NCI-H128 (cell line): ENCODE measurements around the gene CXCL12.

Experiments
- DNase-seq: peaks from one replicate; lab custom pipeline; 2025; ENCODE audit not compliant: unreplicated experiment; lab: John Stamatoyannopoulos, UW

CXCL12 gene

GRCh38 chr10:44385696-44386441 lies 972 bp upstream of the CXCL12 start:
- no peak for DNase-seq

- no peak for DNase-seq
These were observed 284 bp downstream of the CXCL12 start for GRCh38 chr10:44384601-44385025.

GRCh38 chr10:44383749-44384600 lies 922 bp downstream of the CXCL12 start:
- DNase-seq = no peak

GRCh38 chr10:44382981-44383748 lies 1.7 kb downstream of the CXCL12 start:
- DNase-seq = no peak

GRCh38 chr10:44382131-44382858 lies 2.6 kb downstream of the CXCL12 start:
- no peak for DNase-seq

GRCh38 chr10:44380829-44381600 lies 3.9 kb downstream of the CXCL12 start:
- DNase-seq = no peak

- no peak for DNase-seq
These were observed 5.0 kb downstream of the CXCL12 start for GRCh38 chr10:44379907-44380306.

- DNase-seq = no peak
These were observed 6.3 kb downstream of the CXCL12 start for GRCh38 chr10:44378626-44379025.

GRCh38 chr10:44377651-44378310 lies 7.1 kb downstream of the CXCL12 start:
- DNase-seq = no peak

- no peak for DNase-seq
These were observed 8.3 kb downstream of the CXCL12 start for GRCh38 chr10:44376472-44377099.

- DNase-seq = no peak
These were observed 10.7 kb downstream of the CXCL12 start for GRCh38 chr10:44374155-44374554.

GRCh38 chr10:44373341-44373995 lies 11.4 kb downstream of the CXCL12 start:
- no peak for DNase-seq

GRCh38 chr10:44372181-44372580 lies 12.7 kb downstream of the CXCL12 start:
- no peak for DNase-seq

- DNase-seq = no peak
These were observed 14.1 kb downstream of the CXCL12 start for GRCh38 chr10:44370731-44371248.

- DNase-seq = no peak
These were observed 15.0 kb downstream of the CXCL12 start for GRCh38 chr10:44369854-44370253.

GRCh38 chr10:44369296-44369695 lies 15.6 kb downstream of the CXCL12 start:
- no peak for DNase-seq

- DNase-seq = no peak
These were observed 16.3 kb downstream of the CXCL12 start for GRCh38 chr10:44368637-44369036.

GRCh38 chr10:44366941-44367630 lies 17.8 kb downstream of the CXCL12 start:
- no peak for DNase-seq
